HepG2 (cell line): Measurements from ENCODE around the gene TRNT1. TPM values are rescaled to one million over a fixed set of nuclear protein-coding genes. Genes with fewer than 3 reads are reported as not detected.

Experiments used
- ATF6 ChIP-seq: sonication (generic); formaldehyde crosslinking; conservative IDR thresholded peaks from 2 replicates; pipeline ENCODE4 v1.4.0; 2020; ENCODE audit warnings: missing genetic modification reagents
- CBFB ChIP-seq: sonication (generic); formaldehyde crosslinking; IDR thresholded peaks from 2 replicates; pipeline ENCODE4 v1.4.0; 2020; ENCODE audit warnings: missing genetic modification reagents
- DNMT1 ChIP-seq: sonication (generic); formaldehyde crosslinking; IDR thresholded peaks from 2 replicates; pipeline ENCODE4 v1.5.1; 2020; ENCODE audit warnings: mild to moderate bottlenecking, missing genetic modification reagents
- EZH2 ChIP-seq: conservative IDR thresholded peaks from 2 replicates; pipeline ENCODE4 v1.6.1; 2012; ENCODE audit warnings: mild to moderate bottlenecking, low read depth, low read length, moderate library complexity
- GPN1 ChIP-seq: sonication (generic); formaldehyde crosslinking; IDR thresholded peaks from 2 replicates; pipeline ENCODE4 v1.5.1; 2020; ENCODE audit warnings: missing genetic modification reagents, borderline replicate concordance
- GTF3A ChIP-seq: sonication (generic); formaldehyde crosslinking; conservative IDR thresholded peaks from 2 replicates; pipeline ENCODE4 v1.4.0; 2020; ENCODE audit warnings: mild to moderate bottlenecking, missing genetic modification reagents
- GZF1 ChIP-seq: sonication (generic); formaldehyde crosslinking; IDR thresholded peaks from 2 replicates; pipeline ENCODE4 v1.5.1; 2020; ENCODE audit warnings: mild to moderate bottlenecking, missing genetic modification reagents
- MTERF4 ChIP-seq: sonication (generic); formaldehyde crosslinking; IDR thresholded peaks from 2 replicates; pipeline ENCODE4 v1.8.0; 2023; ENCODE audit warnings: mild to moderate bottlenecking, missing genetic modification reagents
- NR2F2 ChIP-seq: IDR thresholded peaks from 2 replicates; pipeline ENCODE4 v1.6.1; 2012; ENCODE audit warnings: low read depth, inconsistent platforms, borderline replicate concordance
- PAF1 ChIP-seq: IDR thresholded peaks from 2 replicates; pipeline ENCODE4 v1.6.1; 2016; ENCODE audit warnings: missing genetic modification reagents, missing compliant biosample characterization
- SATB2 ChIP-seq: sonication (generic); formaldehyde crosslinking; IDR thresholded peaks from 2 replicates; pipeline ENCODE4 v1.5.0; 2020; ENCODE audit warnings: missing genetic modification reagents
- ZBTB44 ChIP-seq: sonication (generic); formaldehyde crosslinking; IDR thresholded peaks from 2 replicates; pipeline ENCODE4 v1.4.0; 2020; ENCODE audit warnings: missing genetic modification reagents
- ZNF12 ChIP-seq: sonication (generic); formaldehyde crosslinking; IDR thresholded peaks from 2 replicates; pipeline ENCODE4 v1.5.0; 2020; ENCODE audit warnings: missing genetic modification reagents
- ZNF567 ChIP-seq: sonication (generic); formaldehyde crosslinking; IDR thresholded peaks from 2 replicates; pipeline ENCODE4 v1.8.1; 2023; ENCODE audit warnings: mild to moderate bottlenecking, missing genetic modification reagents, borderline replicate concordance
- ZNF607 ChIP-seq: sonication (generic); formaldehyde crosslinking; IDR thresholded peaks from 2 replicates; pipeline ENCODE4 v1.5.1; 2020; ENCODE audit warnings: missing genetic modification reagents, mild to moderate bottlenecking, borderline replicate concordance
- ZNF639 ChIP-seq: conservative IDR thresholded peaks from 2 replicates; pipeline ENCODE4 v1.6.1; 2018; ENCODE audit warnings: missing genetic modification reagents
- ZNF704 ChIP-seq: sonication (generic); formaldehyde crosslinking; IDR thresholded peaks from 2 replicates; pipeline ENCODE4 v1.8.1; 2023; ENCODE audit warnings: mild to moderate bottlenecking, inconsistent platforms, moderate library complexity, missing genetic modification reagents, borderline replicate concordance
- ZNF784 ChIP-seq: sonication (generic); formaldehyde crosslinking; IDR thresholded peaks from 2 replicates; pipeline ENCODE4 v1.5.1; 2020; ENCODE audit warnings: missing genetic modification reagents, mild to moderate bottlenecking, borderline replicate concordance
- polyA plus RNA-seq, 8 experiments: library from polyadenylated mRNA; depleted of rRNA in 3 of 8; stranded (reverse) in 7 of 8; unstranded in 1 of 8; fragments of >200 nt; fragmentation: Illumina TruSeq in 4 of 8; extraction: Trizol in 4 of 8; gene quantifications; 2 replicates each; pipeline versions ENCODE4 v1.2.1 to v1.2.3, GENCODE V29; 2011 to 2016; ENCODE audit warnings: low read depth in 4 of 8, missing spikeins in 1 of 8, mixed read lengths in 1 of 8; ENCODE audit not compliant: insufficient read depth in 1 of 8
- total RNA-seq, 5 experiments: library from RNA; depleted of rRNA; stranded (reverse); fragments of >200 nt; fragmentation: Illumina TruSeq; extraction: Trizol; gene quantifications; 2 replicates each; pipeline ENCODE4 v1.2.3, GENCODE V29; 2016; ENCODE audit warnings: low read depth in 1 of 5

TRNT1 gene
- total and polyA plus RNA-seq, 2 of the 13 experiments (the other 11 are each of a cell fraction or from before 2014, with no cell fraction given): 9.4 to 27.7 TPM

- TF ChIP-seq ZBTB44 (CRISPR knock-in tag) (no peak), ZNF784 (CRISPR knock-in tag) (no peak), GPN1 (no peak), CBFB (CRISPR knock-in tag) (peak; percentile 54; the same call in 1 of the 2 replicates), DNMT1 (CRISPR knock-in tag) (no peak), GZF1 (CRISPR knock-in tag) (peak; percentile 45; the same call in 1 of the 2 replicates), ZNF607 (no peak; the same call in none of the 2 replicates), GTF3A (CRISPR knock-in tag) (no peak), ZNF639 (CRISPR knock-in tag) (0 out of 2 replicates have a peak, but pooled peaks have one; percentile 57), MTERF4 (peak; percentile 93; the same call in 1 of the 2 replicates), SATB2 (CRISPR knock-in tag) (no peak), NR2F2 (no peak), PAF1 (no peak), ZNF567 (CRISPR knock-in tag) (no peak), EZH2 (no peak), ZNF12 (CRISPR knock-in tag) (no peak), ATF6 (no peak; the same call in 1 of the 2 replicates), ZNF704 (0 out of 2 replicates have a peak, but pooled peaks have one; percentile 15)
These were observed at the start of gene TRNT1 (continued) for GRCh38 chr3:3126477-3127431.
